ENCODE results near the gene SLC31A1. TPM values are rescaled to one million over a fixed set of nuclear protein-coding genes. Genes with fewer than 3 reads are reported as not detected.

Gene SLC31A1
- total RNA-seq, 1 experiment from 2014 or later, result 34.4 TPM

GRCh38 chr9:113228130-113228665 lies 6.9 kb downstream of the SLC31A1 start:
- Histone ChIP-seq H2BK15ac (ENCODE audit: low read depth, low read length) (no peak overlapping the region), H3K27me3 (ENCODE audit: insufficient read depth, low read length) (no peaks in the 10 kb centered on the region), H3K27ac (ENCODE audit: insufficient read length, low read depth, low read length) (no peak overlapping the region), H3K4me1 (ENCODE audit: insufficient read depth, low read length) (no peaks in the 10 kb centered on the region), H3K56ac (ENCODE audit: insufficient read length, low read depth, low read length) (no peak overlapping the region), H2BK20ac (ENCODE audit: low read depth, low read length, poor library complexity, severe bottlenecking) (no peak overlapping the region), H3K79me1 (ENCODE audit: insufficient read depth, low read depth, low read length, poor library complexity, severe bottlenecking) (peaks cover 4% of the 10 kb centered on the region), H2BK12ac (ENCODE audit: insufficient read length, low read depth, low read length) (no peak overlapping the region), H4K5ac (ENCODE audit: insufficient read length, low read depth, low read length) (no peak overlapping the region), H3K14ac (ENCODE audit: insufficient read depth, low read length) (no peak overlapping the region), H2AK5ac (ENCODE audit: insufficient read length, low read length) (no peak overlapping the region), H3K4ac (ENCODE audit: low read depth, low read length) (no peak overlapping the region), H2BK120ac (ENCODE audit: low read depth, low read length, poor library complexity, severe bottlenecking) (no peak overlapping the region), H3K23me2 (ENCODE audit: insufficient read length, low read depth, low read length, poor library complexity, severe bottlenecking) (no peaks in the 10 kb centered on the region), H3K9me3 (ENCODE audit: control insufficient read depth, low read depth, low read length) (no peaks in the 10 kb centered on the region), H3K18ac (ENCODE audit: insufficient read length, low read depth, low read length) (no peak overlapping the region), H4K91ac (ENCODE audit: insufficient read length, low read depth, low read length) (no peak overlapping the region), H4K20me1 (ENCODE audit: control insufficient read depth, insufficient read depth, insufficient read length) (no peaks in the 10 kb centered on the region), H2BK5ac (ENCODE audit: insufficient read length, low read length) (no peak overlapping the region), H3K9ac (ENCODE audit: extremely low read depth, insufficient read length, low read length) (no peak overlapping the region), H4K8ac (replicated peaks; ENCODE audit: insufficient read length, low read depth, low read length) (no peak overlapping the region), H3K4me2 (ENCODE audit: insufficient read depth, insufficient read length, low read length) (no peak overlapping the region), H3T11ph (ENCODE audit: low read length) (no peak overlapping the region), H3K79me2 (ENCODE audit: insufficient read depth, low read length) (no peaks in the 10 kb centered on the region; the same call in 1 of the 2 replicates), H3K23ac (ENCODE audit: insufficient read length, low read depth, low read length) (no peak overlapping the region), H2AFZ (ENCODE audit: low read length) (no peak overlapping the region)
- Mint-ChIP-seq H3K27me3 (ENCODE audit: low read depth) (no peaks in the 10 kb centered on the region), H3K4me3 (no peak overlapping the region), H3K27ac (no peak overlapping the region), H3K9me3 (no peaks in the 10 kb centered on the region), H3K36me3 (ENCODE audit: insufficient read depth in 1 of 3, low read depth in 3 of 3) (peaks cover 0 to 4% (median 0%) of the 10 kb centered on the region in 3 experiments; a peak in 2 of 7 replicates), H3K4me1 (peaks cover under 1 to 3% of the 10 kb centered on the region in 2 experiments; a peak in 3 of 4 replicates)
- DNase-seq, result no peak
- no peak for TF ChIP-seq CTCF (conservative IDR thresholded peaks at IDR 0.05)
- WGBS (ENCODE audit: extremely low coverage, insufficient read length, low lambda C conversion rate), result no CpG with 5 or more reads among the region's 3 CpGs

Measured in H9 (cell line).